Measurements from ENCODE around the gene FBXL14. TPM values are rescaled to one million over a fixed set of nuclear protein-coding genes. Genes with fewer than 3 reads are reported as not detected.

The FBXL14 gene
- total and polyA plus RNA-seq, 9 of the 15 experiments (the other 6 are each of a cell fraction or from before 2014, with no cell fraction given), result 0.13 to 9.8 (median 3.3) TPM

- TF ChIP-seq JUND (IDR thresholded peaks at IDR 0.05; ENCODE audit: borderline replicate concordance, low read depth, low read length) (no peak), JUND (tag; IDR thresholded peaks at IDR 0.05; ENCODE audit: borderline replicate concordance, low read depth, low read length) (0 out of 3 replicates have a peak, but pooled peaks have one; percentile 10), NR1H2 (CRISPR knock-in tag; IDR thresholded peaks at IDR 0.05) (no peak), MAZ (CRISPR knock-in tag; conservative IDR thresholded peaks at IDR 0.05 in 1 of 2, IDR thresholded peaks at IDR 0.05 in 1 of 2) (0 out of 4 replicates have a peak, but pooled peaks of 1 of the 2 experiments have one; percentile 8), ZSCAN32 (CRISPR knock-in tag; IDR thresholded peaks at IDR 0.05) (no peak), TAL1 (IDR thresholded peaks at IDR 0.05) (peak; percentile 4; the same call in 1 of the 2 replicates), ZBTB40 (IDR thresholded peaks at IDR 0.05) (peak; percentile 48; the same call in 1 of the 2 replicates), ZBTB40 (CRISPR knock-in tag; IDR thresholded peaks at IDR 0.05) (no peak), SNRNP70 (optimal IDR thresholded peaks at IDR 0.05; ENCODE audit: low read depth, low read length) (no peak), HDGF (IDR thresholded peaks at IDR 0.05) (no peak), SUPT5H (IDR thresholded peaks at IDR 0.05) (no peak), FOXJ2 (tag; IDR thresholded peaks at IDR 0.05) (peak; percentile 4; the same call in 1 of the 2 replicates), MIER1 (IDR thresholded peaks at IDR 0.05; ENCODE audit: low read depth) (no peak), FOXK2 (conservative IDR thresholded peaks at IDR 0.05 in 1 of 2, IDR thresholded peaks at IDR 0.05 in 1 of 2; ENCODE audit: low read depth in 2 of 2) (0 out of 4 replicates have a peak, but pooled peaks have one; percentile 11 to 19), POU5F1 (IDR thresholded peaks at IDR 0.05; ENCODE audit: borderline replicate concordance, low read depth, low read length, partially characterized antibody) (no peak), NRF1 (conservative IDR thresholded peaks at IDR 0.05 in 1 of 2, IDR thresholded peaks at IDR 0.05 in 1 of 2) (peak; percentile 32 to 46; a peak in 2 of 4 replicates), ARID1B (IDR thresholded peaks at IDR 0.05) (peak; percentile 24; the same call in 1 of the 2 replicates), NFYB (IDR thresholded peaks at IDR 0.05; ENCODE audit: extremely low read depth, insufficient read length) (no peak)
Measured at GRCh38 chr12:1595026-1595561, 713 bp upstream of the FBXL14 start (continued).
